DOHH2 (cell line): ENCODE results near the gene GYPB.
"Not testable (repeated sequence)": the region's sequence is repeated elsewhere in the genome, so short reads cannot be mapped to it uniquely, and the experiment has no call there.

Source experiments
- H3F3A ChIP-seq: fragments of 200-600 bp; sonication (generic), shearing (Covaris generic); 2 replicates; pipeline ENCODE4 v1.6.0; 2016; ENCODE audit warnings: antibody characterized with exemption, mild to moderate bottlenecking; ENCODE audit not compliant: control insufficient read depth, insufficient read depth
- H3K27ac ChIP-seq: fragments of 200-600 bp; sonication (generic); 2 replicates; pipeline ENCODE4 v1.5.1; 2014; ENCODE audit warnings: low read depth, mild to moderate bottlenecking, low read length, moderate library complexity
- H3K27me3 ChIP-seq: fragments of 200-600 bp; sonication (generic); 2 replicates; pipeline ENCODE4 v1.6.1; 2014; ENCODE audit warnings: mild to moderate bottlenecking, low read length, mixed read lengths; ENCODE audit not compliant: control insufficient read depth
- H3K36me3 ChIP-seq: fragments of 200-600 bp; sonication (generic); 2 replicates; pipeline ENCODE4 v1.6.1; 2014; ENCODE audit warnings: mild to moderate bottlenecking, low read length, moderate library complexity, mixed read lengths; ENCODE audit not compliant: control insufficient read depth
- H3K4me1 ChIP-seq: fragments of 200-600 bp; sonication (generic); 2 replicates; pipeline ENCODE4 v1.6.1; 2014; ENCODE audit warnings: mild to moderate bottlenecking, low read length, mixed read lengths; ENCODE audit not compliant: control insufficient read depth
- H3K4me2 ChIP-seq: fragments of 200-600 bp; sonication (generic); 2 replicates; pipeline ENCODE4 v1.6.0; 2014; ENCODE audit warnings: mild to moderate bottlenecking, low read length, moderate library complexity
- H3K4me3 ChIP-seq: fragments of 200-600 bp; sonication (generic); 2 replicates; pipeline ENCODE4 v1.5.1; 2014; ENCODE audit warnings: mild to moderate bottlenecking, low read length, mixed read lengths
- H3K79me2 ChIP-seq: fragments of 200-600 bp; sonication (generic); 2 replicates; pipeline ENCODE4 v1.6.1; 2014; ENCODE audit warnings: mild to moderate bottlenecking, low read length, mixed read lengths; ENCODE audit not compliant: control insufficient read depth
- H3K9me2 ChIP-seq: fragments of 200-600 bp; sonication (generic); replicated peaks from 2 replicates; pipeline ENCODE4 v1.6.1; 2014; ENCODE audit warnings: mild to moderate bottlenecking, low read length, mixed read lengths; ENCODE audit not compliant: control insufficient read depth
- H3K9me3 ChIP-seq: fragments of 200-600 bp; sonication (generic); 2 replicates; pipeline ENCODE4 v1.6.1; 2014; ENCODE audit warnings: antibody characterized with exemption, low read length, mixed read lengths; ENCODE audit not compliant: control insufficient read depth, insufficient read depth
- H4K20me1 ChIP-seq: fragments of 200-600 bp; sonication (generic); 2 replicates; pipeline ENCODE4 v1.6.0; 2014; ENCODE audit warnings: low read depth, mild to moderate bottlenecking, antibody characterized with exemption, low read length, moderate library complexity; ENCODE audit not compliant: control insufficient read depth, insufficient read depth
- EZH2phosphoT487 ChIP-seq: fragments of 200-600 bp; sonication (generic); IDR thresholded peaks from 2 replicates; pipeline ENCODE4 v1.6.1; 2017; ENCODE audit warnings: borderline replicate concordance, mild to moderate bottlenecking, antibody characterized with exemption, low read length, moderate library complexity, mixed read lengths
- TF ChIP-seq, protein P1 (sequence below): fragments of 200-600 bp; sonication (generic); IDR thresholded peaks from one replicate; pipeline ENCODE4 v1.5.1; 2014; ENCODE audit warnings: antibody characterized with exemption, mild to moderate bottlenecking, low read depth, low read length; ENCODE audit not compliant: poor library complexity, severe bottlenecking

The GYPB gene

GRCh38 chr4:144014808-144015207 lies 4.4 kb downstream of the GYPB start:
- Histone ChIP-seq H3K27me3 (no peaks in the 10 kb centered on the region), H3K27ac (no peak overlapping the region), H3K9me2 (no peaks in the 10 kb centered on the region), H3F3A (no peaks in the 10 kb centered on the region), H3K4me2 (no peak overlapping the region), H3K36me3 (no peaks in the 10 kb centered on the region), H3K4me1 (no peaks in the 10 kb centered on the region), H3K9me3 (no peaks in the 10 kb centered on the region), H3K4me3 (no peak overlapping the region), H3K79me2 (no peaks in the 10 kb centered on the region), H4K20me1 (no peaks in the 10 kb centered on the region)
- TF ChIP-seq, protein P1, sequence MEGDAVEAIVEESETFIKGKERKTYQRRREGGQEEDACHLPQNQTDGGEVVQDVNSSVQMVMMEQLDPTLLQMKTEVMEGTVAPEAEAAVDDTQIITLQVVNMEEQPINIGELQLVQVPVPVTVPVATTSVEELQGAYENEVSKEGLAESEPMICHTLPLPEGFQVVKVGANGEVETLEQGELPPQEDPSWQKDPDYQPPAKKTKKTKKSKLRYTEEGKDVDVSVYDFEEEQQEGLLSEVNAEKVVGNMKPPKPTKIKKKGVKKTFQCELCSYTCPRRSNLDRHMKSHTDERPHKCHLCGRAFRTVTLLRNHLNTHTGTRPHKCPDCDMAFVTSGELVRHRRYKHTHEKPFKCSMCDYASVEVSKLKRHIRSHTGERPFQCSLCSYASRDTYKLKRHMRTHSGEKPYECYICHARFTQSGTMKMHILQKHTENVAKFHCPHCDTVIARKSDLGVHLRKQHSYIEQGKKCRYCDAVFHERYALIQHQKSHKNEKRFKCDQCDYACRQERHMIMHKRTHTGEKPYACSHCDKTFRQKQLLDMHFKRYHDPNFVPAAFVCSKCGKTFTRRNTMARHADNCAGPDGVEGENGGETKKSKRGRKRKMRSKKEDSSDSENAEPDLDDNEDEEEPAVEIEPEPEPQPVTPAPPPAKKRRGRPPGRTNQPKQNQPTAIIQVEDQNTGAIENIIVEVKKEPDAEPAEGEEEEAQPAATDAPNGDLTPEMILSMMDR, result no peak
- no peak for TF ChIP-seq EZH2phosphoT487

GRCh38 chr4:144008602-144009001 lies 10.6 kb downstream of the GYPB start:
- not testable (repeated sequence) for H3F3A ChIP-seq, H3K4me1 ChIP-seq, H3K4me3 ChIP-seq, H3K27ac ChIP-seq, H3K9me2 ChIP-seq, H4K20me1 ChIP-seq, H3K9me3 ChIP-seq, H3K36me3 ChIP-seq, H3K4me2 ChIP-seq, H3K79me2 ChIP-seq, H3K27me3 ChIP-seq

- not testable (repeated sequence) for H3K9me3 ChIP-seq, H4K20me1 ChIP-seq, H3F3A ChIP-seq, H3K36me3 ChIP-seq, H3K4me2 ChIP-seq, H3K27ac ChIP-seq, H3K79me2 ChIP-seq, H3K4me1 ChIP-seq, H3K4me3 ChIP-seq, H3K9me2 ChIP-seq, H3K27me3 ChIP-seq
Measured at GRCh38 chr4:144007960-144008359, 11.2 kb downstream of the GYPB start.

DNA sequence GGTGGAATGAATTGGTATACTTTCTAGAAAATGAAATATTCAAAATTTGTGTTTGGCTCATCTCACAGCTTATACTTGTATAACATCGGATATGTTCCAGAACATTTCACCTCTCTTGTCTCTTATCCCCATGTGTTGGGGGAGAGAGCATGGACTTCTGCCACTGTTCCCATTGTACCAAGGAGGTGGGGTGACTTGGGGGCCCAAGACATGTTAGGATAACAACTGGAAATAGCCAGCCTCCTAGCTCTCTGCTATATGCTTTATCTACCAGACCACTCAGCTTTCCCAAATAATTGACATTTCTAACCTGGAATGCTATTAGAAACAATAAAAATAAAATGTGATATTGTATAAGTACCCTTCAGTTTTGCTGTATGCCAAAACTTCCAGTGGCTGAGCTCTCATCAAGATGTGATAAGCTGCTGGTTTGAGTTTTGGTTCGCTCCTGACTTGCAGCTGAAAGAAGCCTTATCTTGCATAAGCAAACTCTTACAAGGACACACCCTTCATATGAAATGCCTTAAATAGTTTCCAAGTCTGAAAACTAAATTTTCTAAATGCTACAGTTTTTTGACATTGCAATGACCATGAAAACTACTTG lies 12.9 kb downstream of the GYPB start:
- not testable (repeated sequence) for H3K9me2 ChIP-seq, H3K27ac ChIP-seq, H3K9me3 ChIP-seq, H3F3A ChIP-seq, H3K79me2 ChIP-seq, H3K4me3 ChIP-seq, H3K27me3 ChIP-seq, H4K20me1 ChIP-seq, H3K4me1 ChIP-seq, H3K36me3 ChIP-seq, H3K4me2 ChIP-seq

GRCh38 chr4:144005558-144005953 lies 13.6 kb downstream of the GYPB start:
- H3K27me3 ChIP-seq, H3K36me3 ChIP-seq, H4K20me1 ChIP-seq, H3K4me3 ChIP-seq, H3K27ac ChIP-seq, H3K4me2 ChIP-seq, H3K9me2 ChIP-seq, H3F3A ChIP-seq, H3K9me3 ChIP-seq, H3K79me2 ChIP-seq, H3K4me1 ChIP-seq: not testable (repeated sequence)

DNA sequence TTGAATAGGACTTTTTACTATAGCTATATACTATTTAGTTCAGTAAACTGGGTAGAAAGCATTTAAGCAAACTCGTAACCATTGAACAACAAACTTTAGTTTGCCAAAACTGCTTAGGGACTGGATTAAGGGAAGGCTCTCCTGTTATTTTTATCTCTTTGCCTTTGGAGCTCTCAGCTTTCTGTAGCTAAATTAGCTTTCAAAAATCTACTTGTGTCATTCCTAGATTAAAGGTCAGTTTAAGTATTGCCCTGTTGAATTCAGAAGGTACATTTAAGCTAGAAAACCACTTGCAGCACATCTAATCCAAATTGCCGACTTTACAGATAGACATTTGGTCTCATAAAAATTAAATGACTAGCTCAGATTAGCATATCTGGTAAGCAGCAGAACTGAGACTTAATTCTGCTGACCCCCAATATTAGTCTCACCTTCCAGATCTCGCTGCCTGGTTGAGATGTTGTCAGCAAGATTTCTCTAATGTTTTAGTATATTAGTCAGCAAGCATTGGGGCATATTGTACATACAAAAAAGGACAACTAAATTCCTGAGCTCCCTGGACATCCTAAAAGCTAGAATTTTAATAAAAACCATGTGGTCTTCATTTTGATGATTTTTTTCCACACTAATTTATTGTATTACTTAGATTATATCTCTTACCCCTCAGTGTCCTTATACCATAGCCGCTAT lies 14.2 kb downstream of the GYPB start:
- not testable (repeated sequence) for H3F3A ChIP-seq, H3K27me3 ChIP-seq, H3K4me3 ChIP-seq, H3K9me2 ChIP-seq, H3K27ac ChIP-seq, H3K4me2 ChIP-seq, H4K20me1 ChIP-seq, H3K9me3 ChIP-seq, H3K79me2 ChIP-seq, H3K36me3 ChIP-seq, H3K4me1 ChIP-seq

DNA sequence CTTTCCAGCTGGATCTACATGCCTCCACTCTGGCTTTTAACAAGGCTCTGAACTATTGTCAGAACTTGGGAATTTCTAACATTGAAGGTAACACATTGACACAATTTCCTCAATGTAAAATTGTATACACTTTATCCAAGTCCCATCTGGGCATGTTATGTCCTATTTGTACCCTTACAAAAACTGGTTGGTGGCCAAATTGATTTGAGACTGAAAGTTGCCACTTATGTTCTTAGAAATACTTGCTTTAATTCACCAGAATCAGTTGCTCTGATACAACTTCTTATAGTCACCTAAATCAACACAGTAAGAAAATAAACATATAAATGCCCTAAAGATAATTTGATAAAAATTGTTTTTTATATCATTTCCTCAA lies 15.3 kb downstream of the GYPB start:
- not testable (repeated sequence) for H3K9me3 ChIP-seq, H3K9me2 ChIP-seq, H4K20me1 ChIP-seq, H3K36me3 ChIP-seq, H3F3A ChIP-seq, H3K4me1 ChIP-seq, H3K4me3 ChIP-seq, H3K27me3 ChIP-seq, H3K79me2 ChIP-seq, H3K27ac ChIP-seq, H3K4me2 ChIP-seq
